Measurements from ENCODE around the gene FKRP.

GRCh38 chr19:46753420-46754155 lies 7.7 kb downstream of the FKRP start:
- no peak for TF ChIP-seq TAF1 (IDR thresholded peaks at IDR 0.05; ENCODE audit: borderline replicate concordance, insufficient read depth, low read length)
- TF ChIP-seq SIN3A (IDR thresholded peaks at IDR 0.05; ENCODE audit: borderline replicate concordance, insufficient read depth, low read length), result no peak

Data from PFSK-1 (cell line).